Central memory CD4-positive, alpha-beta T cell (primary cell): ENCODE measurements around the gene WDR62.
A peak's percentile ranks its signal among the peaks of the same experiment; 100 is the strongest.
"Not testable (repeated sequence)": the region's sequence is repeated elsewhere in the genome, so short reads cannot be mapped to it uniquely, and the experiment has no call there.

ENCODE experiments used
- DNase-seq: peaks from one replicate; pipeline ENCODE4 v3.0.0; 2022

Gene WDR62

GRCh38 chr19:36113425-36113824 is 58.7 kb downstream of the WDR62 start:
- no peak for DNase-seq

- DNase-seq: peak; percentile 20
Observed at GRCh38 chr19:36113894-36114720, 59.4 kb downstream of the WDR62 start.

DNA sequence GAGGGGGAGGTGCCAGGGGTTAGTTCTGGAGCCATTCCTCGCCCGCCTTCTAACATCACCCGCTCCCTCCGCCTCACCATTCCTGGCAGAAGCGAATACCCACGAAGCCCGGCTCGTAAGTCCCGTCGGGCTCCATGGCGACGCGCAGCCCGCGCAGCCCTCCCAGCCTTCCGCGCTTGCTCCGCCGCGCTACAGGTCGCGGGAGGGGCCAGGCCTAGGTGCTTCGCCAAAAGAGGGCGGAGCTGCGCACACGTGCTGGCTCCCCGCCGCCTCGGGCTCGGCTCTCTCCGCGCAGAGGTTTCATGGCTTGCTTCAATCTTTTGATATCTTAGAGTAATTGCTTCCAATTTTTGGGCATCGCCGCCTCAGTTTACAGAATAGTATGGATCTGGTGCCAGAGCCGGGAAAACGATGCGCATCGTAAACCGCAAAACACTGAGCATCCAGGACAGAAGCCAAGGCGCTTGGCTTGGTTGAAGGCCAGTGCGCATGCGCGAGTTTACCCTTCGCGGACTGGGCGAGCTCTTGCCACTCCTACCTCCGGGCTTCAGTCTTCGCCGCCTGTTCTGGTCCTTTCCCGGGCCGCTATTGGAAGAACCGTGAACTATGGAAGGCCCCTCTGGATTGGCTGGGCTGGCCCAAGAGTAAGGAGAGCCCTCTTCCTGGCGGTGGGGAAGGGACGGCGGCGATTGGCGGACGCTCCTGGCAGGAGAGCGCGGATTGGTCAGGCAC is 60.2 kb downstream of the WDR62 start, which contains the start of gene POLR2I:
POLR2I (minus strand) TSS at position 155 of the 732 bp plus-strand sequence; CDS start at position 136, 19 bp downstream.
- DNase-seq: peak; percentile 100

DNA sequence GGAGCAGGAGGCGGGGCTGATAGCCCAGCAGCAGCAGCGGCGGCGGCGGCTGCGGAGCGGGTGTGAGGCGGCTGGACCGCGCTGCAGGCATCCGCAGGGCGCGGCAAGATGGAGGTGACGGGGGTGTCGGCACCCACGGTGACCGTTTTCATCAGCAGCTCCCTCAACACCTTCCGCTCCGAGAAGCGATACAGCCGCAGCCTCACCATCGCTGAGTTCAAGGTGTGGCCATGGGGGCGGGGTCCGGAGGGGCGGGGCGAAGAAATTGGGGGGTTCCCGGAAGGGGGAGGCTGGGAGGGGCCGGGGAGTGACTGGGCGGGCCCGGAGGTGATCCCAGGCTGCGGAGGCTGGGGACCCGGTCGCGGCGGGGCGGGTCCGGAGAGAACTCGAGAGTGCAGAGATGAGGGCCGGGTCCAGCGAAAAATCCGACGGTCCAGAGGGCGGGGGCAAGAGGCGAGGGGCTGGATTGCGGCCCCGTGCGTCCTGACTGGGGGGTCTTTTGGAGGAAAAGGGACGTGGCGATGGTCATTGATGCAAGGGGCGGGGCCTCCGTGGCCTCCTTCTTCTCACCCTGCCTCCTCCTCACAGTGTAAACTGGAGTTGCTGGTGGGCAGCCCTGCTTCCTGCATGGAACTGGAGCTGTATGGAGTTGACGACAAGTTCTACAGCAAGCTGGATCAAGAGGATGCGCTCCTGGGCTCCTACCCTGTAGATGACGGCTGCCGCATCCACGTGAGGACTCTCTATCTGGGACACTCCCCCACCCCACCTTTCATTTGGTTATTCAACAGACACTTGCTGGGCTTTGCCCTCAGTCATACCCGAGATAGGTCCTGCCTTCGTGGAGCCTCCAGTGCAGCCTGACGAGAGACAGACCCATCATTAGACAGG is 61.0 kb downstream of the WDR62 start, which contains the start of gene TBCB:
TBCB (plus strand) TSS at position 16 of the 891 bp plus-strand sequence; CDS start at position 109, 93 bp downstream.
- peak; percentile 11 for DNase-seq

DNA sequence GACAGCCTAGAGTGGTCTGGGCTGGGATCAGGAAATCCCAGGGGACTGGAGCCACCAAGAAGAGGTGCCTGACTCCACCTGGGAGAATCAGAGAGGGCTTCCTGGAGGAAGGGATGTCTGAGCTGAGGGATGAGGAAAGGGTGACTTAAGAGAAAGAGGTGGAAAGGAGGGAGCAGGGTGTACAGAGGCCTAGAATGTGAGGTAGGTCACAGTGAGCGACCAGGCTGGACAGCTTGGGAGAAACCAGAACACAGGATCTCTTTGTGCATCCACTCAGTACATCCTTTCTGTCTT is 61.6 kb downstream of the WDR62 start:
- DNase-seq: no peak

GRCh38 chr19:36120092-36120983 is 65.6 kb downstream of the WDR62 start:
- DNase-seq: no peak

DNA sequence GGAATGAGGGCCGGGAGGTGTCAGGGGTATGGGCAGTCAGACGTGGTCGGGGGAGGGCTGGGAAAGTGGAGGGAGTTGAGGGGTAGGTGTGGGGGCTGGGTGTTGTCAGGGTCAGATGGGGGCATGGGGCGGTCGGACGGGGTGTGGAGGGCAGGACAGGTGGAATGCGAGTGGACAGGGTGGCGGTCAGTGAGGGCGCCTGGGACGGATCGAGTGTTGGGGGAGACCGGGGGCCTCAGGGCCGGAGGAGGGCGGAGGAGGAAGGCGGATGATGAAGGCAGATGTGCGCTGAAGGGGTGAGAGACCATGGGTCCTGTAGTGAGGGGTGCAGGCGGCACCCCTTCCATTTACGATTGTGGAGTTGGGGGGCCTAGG is 66.3 kb downstream of the WDR62 start:
- no peak for DNase-seq

DNA sequence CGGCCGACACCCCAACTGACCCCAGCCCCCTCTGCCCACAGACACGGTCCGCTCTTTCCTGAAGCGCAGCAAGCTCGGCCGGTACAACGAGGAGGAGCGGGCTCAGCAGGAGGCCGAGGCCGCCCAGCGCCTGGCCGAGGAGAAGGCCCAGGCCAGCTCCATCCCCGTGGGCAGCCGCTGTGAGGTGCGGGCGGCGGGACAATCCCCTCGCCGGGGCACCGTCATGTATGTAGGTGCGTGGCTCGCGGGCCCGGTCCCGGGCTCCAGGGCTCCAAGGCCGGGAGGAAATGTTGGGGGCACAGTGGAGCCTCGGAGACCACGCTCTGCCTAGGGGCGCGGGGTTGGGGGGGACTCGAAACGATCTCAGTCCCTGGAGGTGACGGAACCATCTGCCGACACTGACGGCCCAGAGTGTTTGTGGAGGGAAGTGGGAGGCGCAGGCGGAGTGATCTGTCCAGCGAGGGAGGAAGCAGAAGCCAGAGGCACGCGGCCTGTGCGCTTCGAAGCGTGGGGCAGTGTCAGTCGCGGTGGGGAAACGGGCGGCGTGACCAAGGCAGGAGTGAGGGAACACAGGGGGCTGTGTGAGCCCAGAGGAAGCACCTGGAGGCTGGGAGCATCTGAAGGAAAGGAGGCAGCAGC is 66.9 kb downstream of the WDR62 start:
- no peak for DNase-seq

DNA sequence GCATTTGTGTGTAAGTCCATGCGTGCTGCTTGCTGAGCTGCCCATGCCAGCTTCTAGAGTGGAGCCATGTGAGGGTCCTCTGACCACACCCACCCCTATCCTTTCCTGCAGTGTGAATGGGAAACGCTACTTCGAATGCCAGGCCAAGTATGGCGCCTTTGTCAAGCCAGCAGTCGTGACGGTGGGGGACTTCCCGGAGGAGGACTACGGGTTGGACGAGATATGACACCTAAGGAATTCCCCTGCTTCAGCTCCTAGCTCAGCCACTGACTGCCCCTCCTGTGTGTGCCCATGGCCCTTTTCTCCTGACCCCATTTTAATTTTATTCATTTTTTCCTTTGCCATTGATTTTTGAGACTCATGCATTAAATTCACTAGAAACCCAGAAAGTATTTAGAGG is 70.9 kb downstream of the WDR62 start:
- no peak for DNase-seq

DNA sequence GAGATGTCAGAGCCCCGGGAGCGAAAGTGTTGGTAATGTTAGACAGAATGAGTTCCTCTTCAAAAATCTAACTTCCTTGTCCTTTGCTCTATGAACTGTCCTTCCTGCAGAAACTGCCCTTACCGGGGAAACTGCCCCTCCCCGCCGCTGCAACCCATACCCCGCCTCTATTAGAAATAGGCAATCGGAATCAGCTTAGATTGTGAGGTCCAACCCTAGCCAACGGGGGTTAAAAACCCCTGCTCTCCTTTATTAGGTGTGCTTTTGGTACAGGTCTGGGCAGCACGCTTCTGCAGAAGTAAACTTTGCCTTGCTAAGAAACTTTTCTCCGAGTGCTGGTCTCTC is 73.7 kb downstream of the WDR62 start:
- DNase-seq: no peak

DNA sequence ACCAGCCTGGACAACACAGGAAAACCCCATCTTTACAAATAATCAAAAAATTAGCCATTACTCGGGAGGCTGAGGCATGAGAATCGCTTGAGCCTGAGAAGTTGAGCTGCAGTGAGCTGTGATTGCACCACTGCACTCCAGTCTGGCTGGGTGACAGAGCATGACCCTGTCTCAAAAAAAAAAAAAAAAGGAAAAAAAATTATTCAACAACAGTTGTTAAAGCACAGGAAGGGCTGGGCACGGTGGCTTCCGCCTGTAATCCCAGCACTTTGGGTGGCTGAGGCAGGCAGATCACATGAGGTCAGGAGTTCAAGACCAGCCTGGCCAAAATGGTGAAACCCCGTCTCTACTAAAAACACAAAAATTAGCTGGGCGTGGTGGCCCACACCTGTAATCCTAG is 76.5 kb downstream of the WDR62 start:
- DNase-seq: peak; percentile 43

DNA sequence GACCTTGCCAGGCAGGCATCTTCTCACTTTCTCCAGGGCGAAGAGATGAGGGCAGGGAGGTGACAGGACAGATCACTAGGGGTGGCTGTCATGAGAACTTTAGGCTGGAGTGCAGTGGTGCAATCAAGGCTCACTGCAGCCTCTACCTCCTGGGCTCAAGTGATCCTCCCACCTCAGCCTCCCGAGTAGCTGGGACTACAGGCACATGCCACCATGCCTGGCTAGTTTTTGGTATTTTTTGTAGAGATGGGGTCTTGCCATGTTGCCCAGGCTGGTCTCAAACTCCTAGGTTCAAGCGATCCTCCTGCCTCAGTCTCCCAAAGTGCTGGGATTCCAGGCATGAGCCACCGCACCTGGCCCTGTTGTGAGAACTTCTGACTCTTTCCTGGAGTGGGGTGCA is 80.2 kb downstream of the WDR62 start:
- not testable (repeated sequence) for DNase-seq

- DNase-seq: no peak
Observed at GRCh38 chr19:36136964-36137686, 82.4 kb downstream of the WDR62 start.

- DNase-seq: no peak
Observed at GRCh38 chr19:36139120-36139472, 84.4 kb downstream of the WDR62 start.

DNA sequence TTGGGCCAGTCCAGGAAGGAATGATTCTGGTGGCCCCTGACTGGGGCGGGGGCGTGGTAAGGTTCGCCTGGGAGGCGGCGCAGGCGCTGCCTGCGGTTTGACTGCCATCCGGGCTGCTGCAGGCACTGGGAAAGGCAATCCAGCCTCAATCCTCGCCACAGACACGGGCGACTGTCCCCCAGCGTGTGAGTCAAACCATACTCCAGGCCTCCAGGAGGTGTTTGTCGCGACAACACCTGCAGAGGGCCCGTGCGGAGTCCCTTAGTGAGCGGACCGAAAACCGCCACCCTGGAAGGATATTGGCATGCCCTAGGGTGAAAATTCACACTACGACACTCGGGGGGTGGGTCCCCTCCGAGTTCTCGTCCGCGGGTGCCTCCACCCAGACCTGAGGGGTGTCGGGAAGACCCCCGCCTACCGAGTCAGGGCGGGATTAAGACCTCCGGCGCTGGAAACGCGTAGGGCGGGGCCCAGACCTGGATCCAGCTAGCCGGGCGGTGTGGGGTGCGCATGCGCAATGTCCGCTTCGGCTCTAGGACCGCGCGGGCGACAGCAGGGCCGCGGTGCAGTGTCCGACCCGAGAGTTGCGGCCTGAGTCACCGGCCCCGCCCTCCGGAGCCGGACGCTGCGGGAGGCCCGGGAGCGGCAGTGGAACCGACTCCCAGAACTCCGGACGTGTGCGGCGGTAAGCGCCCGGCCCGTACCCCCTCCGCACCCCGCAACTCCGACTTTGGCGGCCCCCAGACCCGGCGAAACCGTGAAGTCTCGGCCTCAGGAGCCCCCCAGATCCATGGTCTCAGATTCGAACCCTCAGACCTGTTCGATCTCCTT is 85.0 kb downstream of the WDR62 start, which contains the start of gene CAPNS1:
CAPNS1 (plus strand) TSS at position 594 of the 831 bp plus-strand sequence. CDS start 946 bp downstream, outside the sequence.
- peak; percentile 84 for DNase-seq

DNA sequence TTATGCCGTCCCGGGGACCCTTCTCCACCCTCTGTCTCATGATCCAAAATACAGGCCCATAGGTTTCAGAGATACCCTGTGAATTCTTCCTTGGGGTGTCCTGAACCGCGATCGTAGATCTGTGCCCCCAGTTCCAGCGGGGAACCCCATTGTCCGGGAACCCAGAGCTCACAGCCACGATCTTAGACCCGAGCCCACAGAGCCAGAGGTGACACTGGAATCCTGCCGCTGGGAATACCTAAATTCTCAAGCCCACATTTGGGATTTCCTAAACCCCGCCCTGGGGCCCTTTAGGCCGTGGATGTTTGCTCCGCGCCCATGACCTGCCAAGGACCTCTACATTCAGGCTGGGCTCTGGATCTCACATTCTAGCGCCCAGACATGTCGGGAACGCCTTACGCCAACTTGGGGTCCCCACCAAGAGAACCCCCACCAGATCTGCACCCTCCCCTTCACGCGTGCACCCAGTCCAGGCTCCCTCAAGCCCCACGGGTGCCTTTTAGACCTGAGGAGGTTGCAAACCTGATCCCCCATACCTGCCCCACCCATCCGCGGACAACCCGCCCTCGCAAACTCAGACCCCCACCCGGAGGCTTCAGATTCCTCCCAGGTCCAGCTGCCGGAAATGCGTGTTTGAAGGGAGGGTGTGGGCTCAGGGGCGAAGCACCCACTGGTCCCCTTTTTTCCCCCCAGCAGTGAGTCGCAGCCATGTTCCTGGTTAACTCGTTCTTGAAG is 85.8 kb downstream of the WDR62 start:
- DNase-seq: no peak

DNA sequence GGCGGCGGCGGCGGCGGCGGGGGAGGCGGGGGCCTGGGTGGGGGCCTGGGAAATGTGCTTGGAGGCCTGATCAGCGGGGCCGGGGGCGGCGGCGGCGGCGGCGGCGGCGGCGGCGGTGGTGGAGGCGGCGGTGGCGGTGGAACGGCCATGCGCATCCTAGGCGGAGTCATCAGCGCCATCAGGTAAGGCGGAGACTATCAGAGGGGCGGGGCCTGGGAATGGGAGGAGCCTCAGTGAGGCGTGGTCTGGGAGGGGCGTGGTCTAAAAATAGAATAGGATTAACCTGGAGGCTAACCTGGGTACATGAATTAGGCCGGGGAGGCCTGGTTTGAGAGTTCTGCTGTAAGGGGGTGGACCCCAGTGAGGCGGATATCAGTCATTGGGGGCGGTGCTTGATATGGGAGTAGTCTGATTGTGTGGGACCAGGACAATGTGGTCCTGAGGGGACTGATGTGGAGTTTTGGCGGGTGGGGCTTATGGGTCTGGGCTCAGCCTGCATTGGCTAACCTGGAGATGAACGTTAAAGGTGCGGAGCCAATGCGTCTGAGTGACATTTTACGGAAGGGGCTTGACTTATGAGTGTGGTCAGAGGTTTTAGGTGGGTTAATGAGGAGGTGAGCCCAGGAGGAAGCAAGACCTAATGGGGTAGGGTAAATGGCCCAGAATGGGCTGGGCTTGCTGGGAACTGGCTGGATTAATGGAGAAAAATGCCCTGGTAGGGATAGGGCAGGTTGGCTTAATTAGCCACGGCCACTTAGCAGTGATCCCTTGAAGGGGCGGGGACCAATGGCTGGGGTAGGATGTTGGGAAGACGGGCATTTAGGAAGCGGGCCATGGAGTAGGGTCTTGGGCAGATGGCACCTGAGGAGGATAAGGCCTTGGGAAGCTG is 86.6 kb downstream of the WDR62 start:
- peak; percentile 88 for DNase-seq

DNA sequence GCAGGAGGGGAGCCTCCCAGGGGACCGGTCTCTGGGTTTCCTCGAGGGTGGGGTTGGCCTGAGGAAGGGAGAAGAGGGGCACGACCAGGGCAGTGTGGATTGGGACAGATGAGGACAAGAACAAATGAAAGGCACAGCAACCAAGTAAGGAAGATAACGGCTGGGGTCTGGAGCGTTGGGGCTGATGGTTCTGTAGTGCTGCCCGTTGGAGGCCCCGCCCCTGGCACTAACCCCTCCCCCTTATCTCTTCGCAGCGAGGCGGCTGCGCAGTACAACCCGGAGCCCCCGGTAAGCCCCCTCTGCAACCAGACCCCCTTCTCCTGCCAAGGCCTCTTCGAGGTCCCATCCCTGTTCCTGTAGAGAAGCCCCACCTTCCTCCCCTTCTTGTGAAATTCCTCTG is 87.3 kb downstream of the WDR62 start:
- DNase-seq: no peak
